IMR-90 (cell line): Measurements from ENCODE around the gene GRM8.

Experiments used
- BHLHE40 ChIP-seq: fragments of 150-350 bp; IDR thresholded peaks from 2 replicates; pipeline ENCODE4 v1.6.1; 2016; ENCODE audit warnings: mild to moderate bottlenecking, low read depth, low read length
- CEBPB ChIP-seq: IDR thresholded peaks from 2 replicates; pipeline ENCODE4 v1.6.1; 2012; ENCODE audit warnings: low read depth, low read length, improper control_type of control experiment
- CHD1 ChIP-seq: IDR thresholded peaks from 2 replicates; pipeline ENCODE4 v1.6.1; 2012; ENCODE audit warnings: low read depth, low read length, improper control_type of control experiment
- CTCF ChIP-seq: conservative IDR thresholded peaks from 2 replicates; pipeline ENCODE4 v1.5.1; 2012; ENCODE audit warnings: mild to moderate bottlenecking, low read depth, low read length, improper control_type of control experiment
- ELK1 ChIP-seq: fragments of 150-350 bp; IDR thresholded peaks from 2 replicates; pipeline ENCODE4 v1.6.1; 2016; ENCODE audit warnings: low read depth, mild to moderate bottlenecking, low read length, moderate library complexity, borderline replicate concordance
- FOS ChIP-seq: fragments of 150-350 bp; IDR thresholded peaks from 2 replicates; pipeline ENCODE4 v1.6.1; 2016; ENCODE audit warnings: low read depth, low read length
- MAZ ChIP-seq: IDR thresholded peaks from 2 replicates; pipeline ENCODE4 v1.6.1; 2012; ENCODE audit warnings: low read depth, mild to moderate bottlenecking, low read length, improper control_type of control experiment, moderate library complexity, borderline replicate concordance
- MXI1 ChIP-seq: IDR thresholded peaks from 2 replicates; pipeline ENCODE4 v1.6.1; 2012; ENCODE audit warnings: low read depth, mild to moderate bottlenecking, low read length, moderate library complexity, borderline replicate concordance
- NFE2L2 ChIP-seq: fragments of 150-350 bp; IDR thresholded peaks from 2 replicates; pipeline ENCODE4 v1.6.1; 2016; ENCODE audit warnings: low read depth, mild to moderate bottlenecking, low read length
- POLR2A ChIP-seq: IDR thresholded peaks from 2 replicates; pipeline ENCODE4 v1.6.1; 2012; ENCODE audit warnings: mild to moderate bottlenecking, low read depth, low read length
- RAD21 ChIP-seq: IDR thresholded peaks from 2 replicates; pipeline ENCODE4 v1.6.1; 2012; ENCODE audit warnings: low read length, improper control_type of control experiment
- RFX5 ChIP-seq: IDR thresholded peaks from 2 replicates; pipeline ENCODE4 v1.8.0; 2012; ENCODE audit warnings: low read depth, mild to moderate bottlenecking, low read length, moderate library complexity
- USF2 ChIP-seq: fragments of 150-350 bp; IDR thresholded peaks from 2 replicates; pipeline ENCODE4 v1.6.1; 2017; ENCODE audit warnings: mild to moderate bottlenecking, antibody characterized with exemption, low read length, low read depth

GRCh38 chr7:127270093-127270492 lies 17.4 kb upstream of the GRM8 start:
- TF ChIP-seq MXI1: no peak
- no peak for TF ChIP-seq CTCF
- TF ChIP-seq CHD1: no peak
- no peak for TF ChIP-seq BHLHE40
- TF ChIP-seq POLR2A: no peak
- TF ChIP-seq RFX5: no peak
- TF ChIP-seq USF2: no peak
- no peak for TF ChIP-seq CEBPB
- no peak for TF ChIP-seq NFE2L2
- TF ChIP-seq MAZ: no peak
- TF ChIP-seq RAD21: no peak
- no peak for TF ChIP-seq FOS
- TF ChIP-seq ELK1: no peak
